ENCODE results near the gene SOX6. TPM values are rescaled to one million over a fixed set of nuclear protein-coding genes. Genes with fewer than 3 reads are reported as not detected.

SOX6 gene
- total RNA-seq, 1 experiment from 2014 or later, result 0.21 TPM

- ChIA-PET POLR2A (no interaction called here), CTCF (no interaction called here)
- Histone ChIP-seq H3K4me3 (ENCODE audit: low read depth in 2 of 2, low read length in 2 of 2) (no peak overlapping the region), H3K9me3 (ENCODE audit: control insufficient read depth, insufficient read depth, low read depth, low read length) (no peaks in the 10 kb centered on the region), H3K4me1 (ENCODE audit: control insufficient read depth, insufficient read depth, low read length) (no peaks in the 10 kb centered on the region), H3K27me3 (ENCODE audit: control insufficient read depth, insufficient read depth, low read length) (no peaks in the 10 kb centered on the region), H3K36me3 (ENCODE audit: control insufficient read depth, insufficient read depth, low read length) (no peaks in the 10 kb centered on the region), H3K27ac (ENCODE audit: low read length) (no peak overlapping the region)
- ATAC-seq, result no peak
- no TSS peak for BruUV-seq (replicated peaks)
- TF ChIP-seq TCF7L2 (IDR thresholded peaks at IDR 0.05; ENCODE audit: low read depth, low read length) (no peak), POLR2AphosphoS5 (IDR thresholded peaks at IDR 0.05; ENCODE audit: low read depth, low read length) (no peak), SIN3A (IDR thresholded peaks at IDR 0.05; ENCODE audit: borderline replicate concordance, insufficient read depth, low read depth, low read length) (no peak)
- TF ChIP-seq, protein P1, sequence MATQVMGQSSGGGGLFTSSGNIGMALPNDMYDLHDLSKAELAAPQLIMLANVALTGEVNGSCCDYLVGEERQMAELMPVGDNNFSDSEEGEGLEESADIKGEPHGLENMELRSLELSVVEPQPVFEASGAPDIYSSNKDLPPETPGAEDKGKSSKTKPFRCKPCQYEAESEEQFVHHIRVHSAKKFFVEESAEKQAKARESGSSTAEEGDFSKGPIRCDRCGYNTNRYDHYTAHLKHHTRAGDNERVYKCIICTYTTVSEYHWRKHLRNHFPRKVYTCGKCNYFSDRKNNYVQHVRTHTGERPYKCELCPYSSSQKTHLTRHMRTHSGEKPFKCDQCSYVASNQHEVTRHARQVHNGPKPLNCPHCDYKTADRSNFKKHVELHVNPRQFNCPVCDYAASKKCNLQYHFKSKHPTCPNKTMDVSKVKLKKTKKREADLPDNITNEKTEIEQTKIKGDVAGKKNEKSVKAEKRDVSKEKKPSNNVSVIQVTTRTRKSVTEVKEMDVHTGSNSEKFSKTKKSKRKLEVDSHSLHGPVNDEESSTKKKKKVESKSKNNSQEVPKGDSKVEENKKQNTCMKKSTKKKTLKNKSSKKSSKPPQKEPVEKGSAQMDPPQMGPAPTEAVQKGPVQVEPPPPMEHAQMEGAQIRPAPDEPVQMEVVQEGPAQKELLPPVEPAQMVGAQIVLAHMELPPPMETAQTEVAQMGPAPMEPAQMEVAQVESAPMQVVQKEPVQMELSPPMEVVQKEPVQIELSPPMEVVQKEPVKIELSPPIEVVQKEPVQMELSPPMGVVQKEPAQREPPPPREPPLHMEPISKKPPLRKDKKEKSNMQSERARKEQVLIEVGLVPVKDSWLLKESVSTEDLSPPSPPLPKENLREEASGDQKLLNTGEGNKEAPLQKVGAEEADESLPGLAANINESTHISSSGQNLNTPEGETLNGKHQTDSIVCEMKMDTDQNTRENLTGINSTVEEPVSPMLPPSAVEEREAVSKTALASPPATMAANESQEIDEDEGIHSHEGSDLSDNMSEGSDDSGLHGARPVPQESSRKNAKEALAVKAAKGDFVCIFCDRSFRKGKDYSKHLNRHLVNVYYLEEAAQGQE (IDR thresholded peaks at IDR 0.05; ENCODE audit: insufficient read depth in 1 of 2, low read depth in 2 of 2, low read length in 1 of 2), result no peak
- TF ChIP-seq, protein P2, sequence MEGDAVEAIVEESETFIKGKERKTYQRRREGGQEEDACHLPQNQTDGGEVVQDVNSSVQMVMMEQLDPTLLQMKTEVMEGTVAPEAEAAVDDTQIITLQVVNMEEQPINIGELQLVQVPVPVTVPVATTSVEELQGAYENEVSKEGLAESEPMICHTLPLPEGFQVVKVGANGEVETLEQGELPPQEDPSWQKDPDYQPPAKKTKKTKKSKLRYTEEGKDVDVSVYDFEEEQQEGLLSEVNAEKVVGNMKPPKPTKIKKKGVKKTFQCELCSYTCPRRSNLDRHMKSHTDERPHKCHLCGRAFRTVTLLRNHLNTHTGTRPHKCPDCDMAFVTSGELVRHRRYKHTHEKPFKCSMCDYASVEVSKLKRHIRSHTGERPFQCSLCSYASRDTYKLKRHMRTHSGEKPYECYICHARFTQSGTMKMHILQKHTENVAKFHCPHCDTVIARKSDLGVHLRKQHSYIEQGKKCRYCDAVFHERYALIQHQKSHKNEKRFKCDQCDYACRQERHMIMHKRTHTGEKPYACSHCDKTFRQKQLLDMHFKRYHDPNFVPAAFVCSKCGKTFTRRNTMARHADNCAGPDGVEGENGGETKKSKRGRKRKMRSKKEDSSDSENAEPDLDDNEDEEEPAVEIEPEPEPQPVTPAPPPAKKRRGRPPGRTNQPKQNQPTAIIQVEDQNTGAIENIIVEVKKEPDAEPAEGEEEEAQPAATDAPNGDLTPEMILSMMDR (IDR thresholded peaks at IDR 0.05), result no peak
- in situ Hi-C loops (cut with HindIII; ENCODE audit: low pct_unique_long_range_greater_than_20kb, low sequenced_read_pairs) (no loop called here), intact Hi-C loops (cut with micrococcal nuclease; ENCODE audit: unreplicated experiment) (no loop called here)
- DNase-seq (ENCODE audit: low read depth, low spot score), result no peak
Observed at GRCh38 chr11:16011396-16011795, 344.9 kb downstream of the SOX6 start.

DNA sequence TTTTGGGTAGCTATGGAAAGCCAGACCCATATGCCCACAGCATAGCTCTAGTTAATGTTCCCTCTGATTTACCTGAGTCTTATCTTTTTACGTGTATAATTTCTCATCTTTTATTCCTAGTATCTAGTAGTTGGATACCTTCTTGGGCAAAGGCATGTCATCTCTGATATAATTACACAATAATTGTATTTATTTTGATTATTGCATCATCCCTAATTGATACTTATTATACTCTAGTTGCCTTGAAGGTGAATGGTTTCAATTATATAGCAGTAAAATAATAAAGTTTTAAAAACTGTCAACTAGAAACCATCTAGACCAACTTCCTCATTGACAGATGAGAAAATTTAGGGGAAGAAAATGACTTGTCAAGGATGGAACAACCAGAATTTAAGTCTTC, 347.3 kb downstream of the SOX6 start:
- in situ Hi-C loops (cut with HindIII; ENCODE audit: low pct_unique_long_range_greater_than_20kb, low sequenced_read_pairs), result no loop called here
- Histone ChIP-seq H3K36me3 (ENCODE audit: control insufficient read depth, insufficient read depth, low read length) (no peaks in the 10 kb centered on the region), H3K27ac (ENCODE audit: low read length) (no peak overlapping the region), H3K4me3 (ENCODE audit: low read depth in 2 of 2, low read length in 2 of 2) (no peak overlapping the region), H3K4me1 (ENCODE audit: control insufficient read depth, insufficient read depth, low read length) (no peaks in the 10 kb centered on the region), H3K27me3 (ENCODE audit: control insufficient read depth, insufficient read depth, low read length) (no peaks in the 10 kb centered on the region), H3K9me3 (ENCODE audit: control insufficient read depth, insufficient read depth, low read depth, low read length) (no peaks in the 10 kb centered on the region)
- CTCF ChIA-PET, result no interaction called here
- DNase-seq (ENCODE audit: low read depth, low spot score) (no peak), ATAC-seq (no peak)
- TF ChIP-seq TCF7L2 (IDR thresholded peaks at IDR 0.05; ENCODE audit: low read depth, low read length) (no peak), POLR2AphosphoS5 (IDR thresholded peaks at IDR 0.05; ENCODE audit: low read depth, low read length) (no peak), SIN3A (IDR thresholded peaks at IDR 0.05; ENCODE audit: borderline replicate concordance, insufficient read depth, low read depth, low read length) (no peak)
- TF ChIP-seq, protein P2 (IDR thresholded peaks at IDR 0.05), result no peak
- TF ChIP-seq, protein P1 (IDR thresholded peaks at IDR 0.05; ENCODE audit: insufficient read depth in 1 of 2, low read depth in 2 of 2, low read length in 1 of 2), result no peak
- intact Hi-C loops (cut with micrococcal nuclease; ENCODE audit: unreplicated experiment), result no loop called here
- no TSS peak for BruUV-seq (replicated peaks)
- POLR2A ChIA-PET, result no interaction called here
